NOMO-1 (cell line): ENCODE data around the gene CCN6.
"Not testable (repeated sequence)": the region's sequence is repeated elsewhere in the genome, so short reads cannot be mapped to it uniquely, and the experiment has no call there.

Experiments
- DNase-seq, 2 experiments: peaks; one replicate each; lab custom pipeline; 2025; ENCODE audit not compliant: unreplicated experiment in 2 of 2; lab: John Stamatoyannopoulos, UW

The CCN6 gene

DNA sequence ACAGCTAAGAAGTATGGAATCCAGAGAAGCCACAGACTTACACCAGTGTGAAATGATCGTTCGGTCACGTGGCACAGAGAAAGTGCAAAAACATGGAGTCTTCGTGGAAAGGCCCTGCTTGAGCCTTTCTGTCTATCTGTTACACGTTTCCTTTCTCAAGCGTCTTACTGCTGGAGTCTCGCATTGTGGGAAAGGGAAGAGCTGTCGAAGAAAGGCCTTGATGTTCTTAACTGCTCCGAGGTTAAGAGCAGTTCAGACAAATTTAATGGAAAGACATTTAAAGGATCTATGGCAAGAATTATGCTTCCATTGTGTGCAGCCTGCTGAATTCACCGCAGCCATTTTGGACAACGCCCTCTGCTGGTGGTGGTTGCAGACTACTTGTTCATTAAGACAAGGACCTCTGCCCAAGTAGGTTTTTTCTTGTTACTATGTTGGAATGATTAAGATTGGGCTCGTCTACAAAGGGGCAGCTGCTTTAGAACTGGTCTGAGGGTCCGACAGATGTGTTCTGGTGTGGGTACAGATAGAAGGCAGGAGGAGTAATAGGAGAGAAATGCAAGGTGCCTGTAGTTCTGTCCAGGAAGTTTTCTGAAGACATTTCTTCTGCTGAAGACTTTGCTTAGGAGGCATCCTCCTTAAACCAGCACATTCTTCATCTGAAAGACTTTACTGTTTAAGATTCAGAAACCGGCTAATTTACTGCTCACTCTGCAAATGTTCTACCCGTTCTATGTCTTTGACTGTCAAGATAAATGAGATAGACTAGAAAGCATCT, 24.7 kb upstream of the CCN6 start:
- DNase-seq, result peak; percentile 27 to 37

DNA sequence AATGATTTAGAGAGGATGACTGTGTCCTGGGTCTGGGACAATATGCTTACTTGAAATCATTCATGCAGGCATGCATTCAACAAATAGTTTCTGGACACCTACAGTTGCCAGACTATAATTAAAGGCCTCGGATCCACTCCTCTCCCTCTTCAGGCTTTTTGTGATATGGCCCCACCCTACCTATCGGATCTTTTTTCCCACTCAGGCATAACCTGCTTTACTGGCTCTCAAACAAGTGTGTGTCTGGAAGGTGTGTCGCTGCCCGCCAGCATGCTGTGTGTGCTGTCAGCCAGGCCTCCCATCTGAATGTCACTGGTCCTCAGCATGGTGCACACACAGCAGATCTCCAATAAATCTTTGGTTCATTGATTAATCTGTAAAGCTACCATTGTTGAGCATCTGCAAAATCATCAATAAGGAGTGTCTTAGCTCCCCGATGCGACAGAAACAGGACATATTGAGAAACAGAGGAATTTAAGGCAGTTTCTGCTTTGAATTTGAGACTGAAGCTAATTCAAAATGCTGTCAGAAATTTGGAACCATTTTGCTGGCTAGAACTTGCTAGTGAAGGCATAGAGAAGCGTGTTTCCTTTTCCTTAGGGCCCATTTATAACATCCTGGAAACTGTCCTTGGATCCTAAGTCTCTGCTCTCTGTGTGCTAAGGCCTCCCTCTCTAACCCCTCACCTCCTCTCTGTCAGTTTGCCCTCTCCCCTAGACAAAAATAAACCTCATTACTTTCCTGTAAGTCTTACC, 23.5 kb upstream of the CCN6 start:
- DNase-seq, result no peak

DNA sequence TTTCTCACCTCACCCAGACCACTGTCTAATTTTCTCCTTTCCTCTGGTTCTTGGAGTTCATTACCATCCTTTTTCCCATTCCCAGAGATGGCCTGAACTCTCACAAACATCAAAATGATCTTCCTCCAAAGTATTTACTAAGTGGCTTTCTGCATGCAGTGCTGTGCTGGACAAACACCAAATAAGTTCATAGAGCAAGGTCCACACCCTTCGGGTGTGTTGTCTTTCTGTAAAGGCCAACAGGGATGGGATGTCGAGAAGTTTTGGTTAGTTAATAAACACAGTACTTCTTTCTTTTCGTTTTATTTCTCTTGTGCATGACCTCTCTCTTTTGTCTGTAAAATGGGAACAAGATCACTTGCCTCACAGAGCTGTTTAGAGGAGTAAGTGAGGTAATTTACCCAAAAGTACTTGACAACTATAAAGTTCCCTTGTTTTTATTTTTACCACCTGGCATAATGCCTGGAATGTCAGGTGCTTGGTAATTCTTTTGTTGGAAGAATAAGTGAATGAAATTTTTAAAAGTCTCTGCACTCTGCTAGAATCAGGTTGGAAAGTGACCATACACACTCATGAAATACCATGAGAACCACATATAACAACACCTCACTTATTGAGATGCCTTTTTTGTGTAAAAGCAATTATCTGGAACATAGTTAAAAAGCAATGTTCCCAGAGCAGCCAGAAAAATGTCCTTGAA, 22.8 kb upstream of the CCN6 start:
- DNase-seq, result no peak

GRCh38 chr6:112031960-112032359, 21.9 kb upstream of the CCN6 start:
- DNase-seq, result no peak

GRCh38 chr6:112032728-112033127, 21.2 kb upstream of the CCN6 start:
- no peak for DNase-seq

DNA sequence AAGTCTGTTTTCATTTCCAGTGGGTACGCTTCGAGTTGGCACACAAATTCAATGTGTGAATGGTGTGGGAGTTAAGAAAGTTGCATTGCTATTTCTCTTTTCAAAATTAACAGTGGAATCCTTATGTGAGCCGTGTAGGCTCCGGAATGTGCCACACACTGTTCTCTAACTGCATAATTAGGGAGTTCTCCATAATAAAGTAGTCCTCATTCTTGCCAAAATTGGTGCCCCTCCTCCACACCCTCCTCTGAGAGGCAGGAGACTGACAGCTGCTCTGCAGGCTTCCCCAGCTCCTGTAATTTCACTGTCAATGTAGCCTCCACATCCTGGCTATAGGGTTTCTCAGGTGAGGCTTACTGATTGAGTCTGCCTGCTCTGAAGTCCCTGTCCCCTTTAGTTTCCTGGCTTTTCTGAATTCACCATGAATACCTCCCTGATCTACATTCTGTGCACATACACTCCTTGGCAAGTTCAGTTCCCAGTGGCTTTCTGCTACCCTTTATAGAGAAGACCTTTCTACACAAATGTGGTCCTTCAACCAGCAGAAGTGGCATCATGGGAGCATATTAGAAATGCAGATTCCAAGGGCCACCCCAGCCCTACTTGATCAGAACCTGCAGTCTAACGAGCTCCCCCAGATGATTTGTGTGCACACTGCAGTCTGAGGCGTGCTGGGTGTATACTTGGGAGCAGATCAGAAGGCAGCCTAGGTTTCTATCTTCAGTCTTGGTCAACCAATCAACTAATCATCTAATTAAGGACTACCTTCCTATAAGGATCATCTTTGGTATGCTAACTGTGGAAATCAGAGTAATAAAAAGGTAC, 19.9 kb upstream of the CCN6 start:
- no peak for DNase-seq

DNA sequence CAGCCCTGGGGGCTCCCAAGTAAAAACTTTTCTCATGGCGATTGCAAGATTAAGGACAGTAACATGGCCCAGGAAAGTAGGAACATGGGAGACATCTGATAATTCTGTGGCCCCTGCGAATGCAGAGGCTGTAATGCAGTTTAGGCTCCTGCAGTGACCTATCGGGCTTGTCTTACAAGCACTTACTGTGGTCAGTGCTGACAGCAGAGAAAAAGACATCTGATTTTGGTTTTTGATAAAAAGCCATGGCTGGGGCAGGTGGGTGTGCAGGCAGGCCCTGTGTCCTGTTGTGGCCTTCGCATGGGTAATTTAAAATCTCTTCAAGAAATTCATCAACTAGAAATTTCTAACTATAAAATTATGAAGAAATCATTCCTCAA, 19.3 kb upstream of the CCN6 start:
- no peak for DNase-seq

DNA sequence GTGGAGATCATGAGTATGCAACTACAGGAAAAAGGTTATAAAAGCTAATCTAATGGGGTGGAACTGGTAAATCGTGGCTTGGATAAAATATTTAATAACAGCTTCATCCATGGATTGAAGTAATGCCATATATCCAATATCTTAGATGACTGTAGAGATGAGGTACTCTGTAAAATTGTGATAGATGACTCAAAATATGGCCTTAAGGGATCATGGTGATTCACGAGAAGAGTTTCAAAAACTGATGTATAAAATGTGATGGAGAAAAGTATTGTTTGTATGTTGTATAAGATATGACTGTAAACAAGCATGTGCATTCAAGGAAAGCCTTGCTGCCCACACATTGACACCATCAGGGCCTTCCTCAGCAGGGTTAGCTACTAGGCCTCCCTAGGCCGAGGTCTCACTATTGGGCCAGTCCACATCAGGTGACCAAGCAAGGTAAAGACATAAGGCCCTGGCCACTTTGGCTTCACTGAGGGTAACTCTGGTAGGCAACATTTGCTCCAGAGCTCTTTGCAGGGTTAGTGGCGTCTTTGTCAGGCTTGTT, 17.7 kb upstream of the CCN6 start:
- no peak for DNase-seq

DNA sequence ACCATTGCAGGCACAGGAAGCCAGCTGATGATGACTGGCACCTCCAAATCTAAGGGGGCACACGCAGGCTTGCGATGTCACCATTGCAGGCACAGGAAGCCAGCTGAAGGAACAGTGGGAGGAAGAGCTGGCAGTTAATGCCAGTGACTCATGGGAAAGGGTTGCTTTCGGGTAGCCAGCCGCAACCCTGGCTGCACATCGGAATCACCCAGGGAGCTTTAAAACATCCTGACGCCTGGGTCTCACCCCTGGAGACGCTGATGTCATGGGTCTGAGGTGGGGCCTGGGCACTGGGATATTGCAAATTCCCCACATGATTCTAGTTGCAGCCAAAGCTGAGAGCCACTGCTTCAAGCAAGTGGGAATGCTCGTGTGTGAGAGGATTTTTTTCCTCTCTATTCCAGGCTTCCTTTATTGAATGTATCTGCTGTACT, 16.1 kb upstream of the CCN6 start:
- no peak for DNase-seq

- no peak for DNase-seq
These were observed 15.6 kb upstream of the CCN6 start for GRCh38 chr6:112038268-112038667.

- DNase-seq, result no peak
These were observed 15.0 kb upstream of the CCN6 start for GRCh38 chr6:112038756-112039430.

GRCh38 chr6:112039431-112039770, 14.5 kb upstream of the CCN6 start:
- no peak for DNase-seq

- no peak for DNase-seq
These were observed 12.9 kb upstream of the CCN6 start for GRCh38 chr6:112040956-112041355.

DNA sequence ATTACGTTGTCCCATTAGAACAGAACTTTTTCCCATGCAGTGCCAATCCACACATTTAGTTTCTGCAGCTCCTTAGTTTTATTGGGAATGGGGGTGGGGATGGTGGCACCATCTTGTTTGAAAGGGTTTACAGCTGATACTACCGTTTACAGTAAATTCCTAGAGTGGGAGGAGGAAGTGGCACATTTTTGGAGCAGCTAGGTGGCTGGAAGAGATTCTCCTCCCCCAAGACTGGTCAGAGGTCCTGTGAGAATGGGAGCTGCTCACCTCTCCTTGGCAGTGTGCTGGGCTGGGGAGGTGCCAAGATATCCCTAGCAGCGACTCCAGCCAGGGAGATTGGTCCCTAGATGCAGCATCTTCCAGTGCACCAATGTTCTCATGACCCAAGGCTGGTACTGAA, 12.4 kb upstream of the CCN6 start:
- DNase-seq, result no peak

DNA sequence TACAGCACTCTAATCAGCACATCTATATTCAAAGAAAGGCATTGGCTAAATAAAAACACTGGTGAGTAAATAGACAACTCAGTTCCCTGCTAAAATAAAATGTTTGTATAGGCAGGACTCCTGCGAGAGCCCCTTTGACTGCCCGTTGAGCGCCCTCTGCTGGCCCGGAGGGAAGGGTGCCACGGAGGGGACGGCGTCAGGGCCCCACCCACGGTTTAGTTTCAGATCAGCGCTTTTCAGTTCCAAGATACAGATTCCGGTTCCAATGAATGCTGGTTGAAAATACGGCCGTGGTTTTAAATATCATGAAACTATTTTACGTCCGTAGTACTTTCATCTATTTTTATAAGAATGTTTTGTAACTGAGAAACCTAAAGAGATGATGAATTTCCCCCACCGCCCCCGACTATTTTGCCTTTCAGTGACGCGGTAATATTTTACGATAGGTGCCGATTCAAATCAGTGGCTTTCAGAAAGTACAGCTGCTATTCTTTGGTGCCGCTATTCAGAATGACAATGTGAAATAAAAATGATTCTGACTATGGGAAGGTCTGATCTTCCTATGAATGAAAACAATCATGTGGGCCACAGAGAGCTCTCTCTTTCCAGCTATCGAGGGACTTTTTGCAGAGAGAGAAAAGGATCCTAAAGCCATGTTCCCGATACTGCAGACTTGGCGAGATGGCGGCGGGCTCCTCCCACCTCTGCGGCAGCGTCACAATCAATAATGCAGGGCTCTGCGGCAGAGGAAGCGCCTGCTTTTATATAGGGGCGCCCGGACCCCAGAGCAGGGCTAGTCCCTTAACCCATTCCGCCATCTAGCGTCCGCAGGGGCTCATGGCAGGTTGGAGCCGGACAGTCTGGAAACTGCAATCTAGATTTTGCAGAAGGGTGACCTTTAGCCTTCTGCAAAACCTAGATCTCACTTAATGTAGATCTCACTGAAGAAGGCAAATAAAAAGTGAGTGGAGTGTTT, 10.6 kb upstream of the CCN6 start:
- peak; percentile 81 to 86 for DNase-seq

DNA sequence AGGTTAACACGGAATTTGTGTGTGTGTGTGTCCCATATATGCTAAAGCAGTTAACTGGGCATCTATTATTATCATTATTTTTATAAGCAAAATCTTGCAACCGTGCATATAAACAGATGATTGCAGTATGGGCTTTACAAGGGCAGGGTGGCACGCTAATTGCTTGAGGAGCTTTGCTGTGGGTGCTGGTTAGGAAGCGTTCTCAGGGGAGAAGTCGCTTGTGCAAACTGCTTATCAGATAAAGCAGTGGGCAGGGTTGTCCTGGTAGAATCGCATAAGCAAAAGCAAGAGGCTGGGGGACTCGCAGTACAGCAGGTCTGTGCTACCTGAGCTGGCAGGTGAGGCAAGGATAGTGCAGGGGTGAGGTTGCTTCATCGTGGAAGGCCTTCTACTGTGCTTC, 9.7 kb upstream of the CCN6 start:
- no peak for DNase-seq

- DNase-seq, result no peak
These were observed 9.0 kb upstream of the CCN6 start for GRCh38 chr6:112044856-112045255.

- not testable (repeated sequence) for DNase-seq
These were observed 6.4 kb upstream of the CCN6 start for GRCh38 chr6:112047523-112047922.
